ENCODE results near the gene C8A.

DNA sequence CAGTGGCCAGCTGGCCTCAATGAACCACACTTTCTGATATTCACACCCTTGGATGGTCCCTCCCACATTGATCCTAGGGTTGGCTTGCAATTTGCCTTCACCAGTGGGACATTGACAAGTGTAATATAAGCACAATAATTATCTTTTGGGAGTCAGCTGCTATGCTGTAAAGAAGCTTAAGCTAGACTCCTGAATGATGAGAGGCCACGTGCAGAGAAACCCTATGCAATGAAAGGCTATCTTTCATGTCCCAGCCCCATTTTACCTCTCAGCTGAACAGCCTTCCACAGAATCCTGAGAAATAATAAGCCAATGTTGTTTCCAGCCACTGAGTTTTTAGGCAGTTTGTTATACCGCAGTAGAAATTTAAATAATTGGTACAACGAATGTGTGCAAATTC lies 11.1 kb upstream of the C8A start:
- TF ChIP-seq JAZF1 (CRISPR knock-in tag; IDR thresholded peaks at IDR 0.05) (no peak), CREB1 (CRISPR knock-in tag; IDR thresholded peaks at IDR 0.05) (no peak), SP1 (CRISPR knock-in tag; conservative IDR thresholded peaks at IDR 0.05) (no peak), ZNF317 (CRISPR knock-in tag; IDR thresholded peaks at IDR 0.05; ENCODE audit: borderline replicate concordance, low read depth) (no peak), IRF2 (CRISPR knock-in tag; IDR thresholded peaks at IDR 0.05; ENCODE audit: borderline replicate concordance, low read depth) (no peak)
- TF ChIP-seq, protein P1, sequence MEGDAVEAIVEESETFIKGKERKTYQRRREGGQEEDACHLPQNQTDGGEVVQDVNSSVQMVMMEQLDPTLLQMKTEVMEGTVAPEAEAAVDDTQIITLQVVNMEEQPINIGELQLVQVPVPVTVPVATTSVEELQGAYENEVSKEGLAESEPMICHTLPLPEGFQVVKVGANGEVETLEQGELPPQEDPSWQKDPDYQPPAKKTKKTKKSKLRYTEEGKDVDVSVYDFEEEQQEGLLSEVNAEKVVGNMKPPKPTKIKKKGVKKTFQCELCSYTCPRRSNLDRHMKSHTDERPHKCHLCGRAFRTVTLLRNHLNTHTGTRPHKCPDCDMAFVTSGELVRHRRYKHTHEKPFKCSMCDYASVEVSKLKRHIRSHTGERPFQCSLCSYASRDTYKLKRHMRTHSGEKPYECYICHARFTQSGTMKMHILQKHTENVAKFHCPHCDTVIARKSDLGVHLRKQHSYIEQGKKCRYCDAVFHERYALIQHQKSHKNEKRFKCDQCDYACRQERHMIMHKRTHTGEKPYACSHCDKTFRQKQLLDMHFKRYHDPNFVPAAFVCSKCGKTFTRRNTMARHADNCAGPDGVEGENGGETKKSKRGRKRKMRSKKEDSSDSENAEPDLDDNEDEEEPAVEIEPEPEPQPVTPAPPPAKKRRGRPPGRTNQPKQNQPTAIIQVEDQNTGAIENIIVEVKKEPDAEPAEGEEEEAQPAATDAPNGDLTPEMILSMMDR (IDR thresholded peaks at IDR 0.05): no peak
- TF ChIP-seq, protein P2, sequence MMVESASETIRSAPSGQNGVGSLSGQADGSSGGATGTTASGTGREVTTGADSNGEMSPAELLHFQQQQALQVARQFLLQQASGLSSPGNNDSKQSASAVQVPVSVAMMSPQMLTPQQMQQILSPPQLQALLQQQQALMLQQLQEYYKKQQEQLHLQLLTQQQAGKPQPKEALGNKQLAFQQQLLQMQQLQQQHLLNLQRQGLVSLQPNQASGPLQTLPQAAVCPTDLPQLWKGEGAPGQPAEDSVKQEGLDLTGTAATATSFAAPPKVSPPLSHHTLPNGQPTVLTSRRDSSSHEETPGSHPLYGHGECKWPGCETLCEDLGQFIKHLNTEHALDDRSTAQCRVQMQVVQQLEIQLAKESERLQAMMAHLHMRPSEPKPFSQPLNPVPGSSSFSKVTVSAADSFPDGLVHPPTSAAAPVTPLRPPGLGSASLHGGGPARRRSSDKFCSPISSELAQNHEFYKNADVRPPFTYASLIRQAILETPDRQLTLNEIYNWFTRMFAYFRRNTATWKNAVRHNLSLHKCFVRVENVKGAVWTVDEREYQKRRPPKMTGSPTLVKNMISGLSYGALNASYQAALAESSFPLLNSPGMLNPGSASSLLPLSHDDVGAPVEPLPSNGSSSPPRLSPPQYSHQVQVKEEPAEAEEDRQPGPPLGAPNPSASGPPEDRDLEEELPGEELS (CRISPR knock-in tag; IDR thresholded peaks at IDR 0.05): no peak
- TF ChIP-seq, protein P3, sequence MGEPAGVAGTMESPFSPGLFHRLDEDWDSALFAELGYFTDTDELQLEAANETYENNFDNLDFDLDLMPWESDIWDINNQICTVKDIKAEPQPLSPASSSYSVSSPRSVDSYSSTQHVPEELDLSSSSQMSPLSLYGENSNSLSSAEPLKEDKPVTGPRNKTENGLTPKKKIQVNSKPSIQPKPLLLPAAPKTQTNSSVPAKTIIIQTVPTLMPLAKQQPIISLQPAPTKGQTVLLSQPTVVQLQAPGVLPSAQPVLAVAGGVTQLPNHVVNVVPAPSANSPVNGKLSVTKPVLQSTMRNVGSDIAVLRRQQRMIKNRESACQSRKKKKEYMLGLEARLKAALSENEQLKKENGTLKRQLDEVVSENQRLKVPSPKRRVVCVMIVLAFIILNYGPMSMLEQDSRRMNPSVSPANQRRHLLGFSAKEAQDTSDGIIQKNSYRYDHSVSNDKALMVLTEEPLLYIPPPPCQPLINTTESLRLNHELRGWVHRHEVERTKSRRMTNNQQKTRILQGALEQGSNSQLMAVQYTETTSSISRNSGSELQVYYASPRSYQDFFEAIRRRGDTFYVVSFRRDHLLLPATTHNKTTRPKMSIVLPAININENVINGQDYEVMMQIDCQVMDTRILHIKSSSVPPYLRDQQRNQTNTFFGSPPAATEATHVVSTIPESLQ (CRISPR knock-in tag; IDR thresholded peaks at IDR 0.05): no peak
